Peyer's patch (tissue), 4 donors: ENCODE measurements around the gene ATP5F1A.

Source experiments
- CTCF ChIP-seq, 6 experiments: fragments of 450-650 bp in 4 of 6; fragments of 200-600 bp in 2 of 6; sonication (generic) in 1 of 6; IDR thresholded peaks; one replicate each; pipeline ENCODE4 v1.5.1; 2017 to 2019; ENCODE audit warnings: antibody characterized with exemption in 6 of 6, mild to moderate bottlenecking in 3 of 6, moderate library complexity in 1 of 6
- POLR2A ChIP-seq, 2 donors: fragments of 450-650 bp; IDR thresholded peaks; one replicate each; pipeline ENCODE4 v1.5.1; 2017; ENCODE audit warnings: antibody characterized with exemption in 2 of 2, mild to moderate bottlenecking in 2 of 2, moderate library complexity in 2 of 2

- TF ChIP-seq CTCF (IDR thresholded peaks at IDR 0.05) (no peak), POLR2A (IDR thresholded peaks at IDR 0.05) (no peak)
These were observed 36.3 kb downstream of the ATP5F1A start for GRCh38 chr18:46061796-46062195.
